HG02852 (cell line): ENCODE data around the gene SPOPL.
"Not testable (repeated sequence)": the region's sequence is repeated elsewhere in the genome, so short reads cannot be mapped to it uniquely, and the experiment has no call there.

Experiments used
- ATAC-seq: cut with Tn5 transposase; IDR thresholded peaks from one replicate; pipeline ENCODE4 v1.9.1; 2021; ENCODE audit warnings: mild to moderate bottlenecking, moderate library complexity; ENCODE audit not compliant: unreplicated experiment

Gene SPOPL

DNA sequence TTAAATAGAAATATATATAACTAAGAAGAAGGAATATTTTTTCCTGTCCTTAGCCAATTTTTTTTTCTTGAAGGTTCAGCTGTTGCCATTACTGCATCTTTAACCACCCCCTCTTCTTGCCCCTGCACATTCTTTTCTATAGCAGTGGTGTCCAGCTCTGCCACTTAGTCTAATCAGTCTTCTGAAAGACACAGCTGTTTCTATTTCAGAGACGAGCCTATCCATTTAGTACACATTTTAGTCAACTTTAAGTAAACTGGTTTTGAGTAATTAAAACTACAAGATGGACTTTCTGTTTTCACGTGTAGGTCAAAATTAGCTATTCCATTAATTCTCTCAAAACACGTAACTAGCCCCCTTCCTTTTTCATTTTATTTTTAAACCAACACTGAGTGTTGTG is 21.0 kb downstream of the SPOPL start:
- peak; percentile 80 for ATAC-seq

GRCh38 chr2:138523018-138523672 is 21.6 kb downstream of the SPOPL start:
- peak; percentile 66 for ATAC-seq

DNA sequence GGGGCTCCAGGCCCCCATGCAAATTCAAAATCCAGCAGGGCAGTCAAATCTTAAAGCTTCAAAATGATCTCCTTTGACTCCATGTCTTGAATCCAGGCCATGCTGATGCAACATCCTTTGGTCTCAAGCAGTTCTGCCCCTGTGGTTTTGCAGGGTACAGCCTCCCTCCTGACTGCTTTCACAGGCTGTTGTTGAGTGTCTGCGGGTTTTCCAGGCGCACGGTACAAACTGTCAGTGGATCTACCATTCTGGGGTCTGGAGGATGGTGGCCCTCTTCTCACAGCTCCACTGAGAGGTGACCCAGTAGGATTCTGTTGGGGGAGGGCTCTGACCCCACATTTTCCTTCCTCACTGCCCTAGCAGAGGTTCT is 22.1 kb downstream of the SPOPL start:
- not testable (repeated sequence) for ATAC-seq

GRCh38 chr2:138524353-138524752 is 22.8 kb downstream of the SPOPL start:
- not testable (repeated sequence) for ATAC-seq

DNA sequence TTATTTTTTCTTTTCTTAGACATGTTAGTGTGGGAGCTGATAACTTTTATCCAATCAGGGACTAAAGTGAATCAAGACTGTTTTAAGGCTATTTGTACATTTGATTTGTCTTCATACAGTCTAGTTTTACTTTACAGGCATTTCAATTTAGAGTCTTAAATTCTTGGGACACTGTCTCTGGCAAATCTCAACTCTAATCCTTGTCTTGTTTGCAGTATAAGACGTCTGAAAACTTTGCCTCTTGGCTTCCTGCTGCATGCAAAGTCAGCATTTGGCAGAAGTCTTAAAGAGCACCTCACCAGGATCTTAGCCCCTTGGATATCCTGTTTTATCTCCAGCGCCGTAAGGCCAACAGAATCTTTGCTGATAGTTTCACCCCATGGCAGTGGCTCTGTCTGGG is 30.3 kb downstream of the SPOPL start:
- ATAC-seq = no peak

DNA sequence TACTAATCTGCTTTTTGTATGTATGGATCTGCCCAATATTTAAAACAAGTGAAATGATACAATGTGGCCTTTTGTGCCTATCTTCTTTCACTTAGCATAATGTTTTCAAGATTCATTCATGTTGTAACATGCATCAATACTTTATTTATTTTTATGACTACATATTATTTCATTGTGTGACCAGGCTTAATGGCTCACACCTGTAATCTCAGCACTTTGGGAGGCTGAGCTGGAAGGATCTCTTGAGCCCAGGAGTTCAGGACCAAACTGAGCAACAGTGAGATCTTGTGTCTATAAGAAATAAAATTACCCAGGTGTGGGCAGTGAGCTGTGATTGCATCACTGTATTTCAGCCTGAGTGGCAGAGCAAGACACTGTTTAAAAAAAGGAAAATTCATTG is 33.2 kb downstream of the SPOPL start:
- ATAC-seq = no peak

GRCh38 chr2:138536302-138536701 is 34.7 kb downstream of the SPOPL start:
- ATAC-seq = peak; percentile 93

GRCh38 chr2:138536740-138537139 is 35.2 kb downstream of the SPOPL start:
- ATAC-seq = no peak

DNA sequence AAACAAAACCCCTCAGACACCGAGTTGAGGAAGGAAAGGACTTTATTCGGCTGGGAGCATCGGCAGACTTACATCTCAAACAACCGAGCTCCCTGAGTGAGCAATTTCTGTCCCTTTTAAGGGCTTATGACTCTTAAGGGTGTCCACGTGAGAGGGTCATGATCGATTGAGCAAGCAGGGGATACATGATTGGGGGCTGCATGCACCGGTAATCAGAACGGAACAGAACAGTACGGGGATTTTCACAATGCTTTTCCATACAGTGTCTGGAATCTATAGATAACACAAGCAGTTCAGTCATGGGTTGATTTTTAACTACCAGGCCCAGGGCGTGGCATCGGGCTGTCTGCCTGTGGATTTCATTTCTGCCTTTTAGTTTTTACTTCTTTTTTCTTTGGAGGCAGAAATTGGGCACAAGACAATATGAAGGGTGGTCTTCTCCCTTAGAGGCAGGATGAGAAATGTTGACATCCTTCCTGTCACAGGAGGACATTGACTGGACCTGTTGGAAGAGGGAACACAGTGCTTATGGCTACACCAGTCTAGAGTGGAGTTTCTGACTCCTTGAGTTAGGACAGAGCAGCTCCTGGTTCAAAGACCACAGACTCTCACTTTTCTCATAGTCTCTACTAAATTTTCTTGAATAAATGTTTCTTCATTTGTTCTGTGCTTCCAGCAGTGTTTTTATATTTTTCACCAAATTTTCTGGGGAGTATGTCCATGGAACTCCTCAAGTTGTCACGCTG is 35.8 kb downstream of the SPOPL start:
- ATAC-seq = no peak

GRCh38 chr2:138544206-138544605 is 42.6 kb downstream of the SPOPL start:
- ATAC-seq = not testable (repeated sequence)

DNA sequence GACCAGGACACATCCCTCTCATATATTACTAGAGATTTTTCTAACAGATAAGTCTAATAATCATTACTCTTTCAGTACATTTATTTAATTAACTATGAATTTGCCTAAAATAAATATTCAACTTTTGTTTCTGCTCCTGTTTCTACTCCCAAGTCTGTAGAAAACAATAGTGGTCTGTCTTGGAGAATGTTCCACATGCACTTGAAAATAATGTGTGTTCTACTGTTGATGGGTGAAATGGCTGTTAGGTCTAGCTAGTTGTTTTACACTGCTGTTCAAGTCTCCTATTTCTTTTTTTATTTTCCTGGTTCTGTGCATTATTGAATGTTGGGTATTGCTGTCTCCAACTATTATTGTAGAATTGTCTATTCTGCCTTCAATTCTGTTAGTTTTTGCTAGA is 47.2 kb downstream of the SPOPL start:
- no peak for ATAC-seq

- ATAC-seq = no peak
Measured at GRCh38 chr2:138550172-138550571, 48.6 kb downstream of the SPOPL start.

- ATAC-seq = no peak
Measured at GRCh38 chr2:138550670-138551287, 49.2 kb downstream of the SPOPL start.

DNA sequence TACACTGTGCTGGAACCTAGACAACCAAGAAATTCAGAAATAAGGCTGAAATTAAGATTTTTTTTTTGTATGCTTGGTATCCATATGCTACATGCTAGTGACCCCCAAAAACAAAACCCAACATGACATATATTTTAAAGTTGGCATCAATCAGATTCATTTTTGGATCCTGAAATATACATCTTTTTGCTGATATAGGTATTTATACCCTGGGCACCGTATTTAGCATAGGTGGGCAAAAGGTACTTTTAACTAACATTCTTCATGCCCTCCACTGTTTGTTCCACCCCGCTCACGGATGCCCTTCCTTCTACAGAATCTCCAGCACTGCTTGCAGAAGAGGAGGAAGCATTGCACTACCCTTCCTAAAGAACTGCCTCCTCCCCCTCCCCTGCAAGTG is 52.6 kb downstream of the SPOPL start:
- ATAC-seq = no peak

GRCh38 chr2:138559641-138560040 is 58.1 kb downstream of the SPOPL start:
- ATAC-seq = no peak

DNA sequence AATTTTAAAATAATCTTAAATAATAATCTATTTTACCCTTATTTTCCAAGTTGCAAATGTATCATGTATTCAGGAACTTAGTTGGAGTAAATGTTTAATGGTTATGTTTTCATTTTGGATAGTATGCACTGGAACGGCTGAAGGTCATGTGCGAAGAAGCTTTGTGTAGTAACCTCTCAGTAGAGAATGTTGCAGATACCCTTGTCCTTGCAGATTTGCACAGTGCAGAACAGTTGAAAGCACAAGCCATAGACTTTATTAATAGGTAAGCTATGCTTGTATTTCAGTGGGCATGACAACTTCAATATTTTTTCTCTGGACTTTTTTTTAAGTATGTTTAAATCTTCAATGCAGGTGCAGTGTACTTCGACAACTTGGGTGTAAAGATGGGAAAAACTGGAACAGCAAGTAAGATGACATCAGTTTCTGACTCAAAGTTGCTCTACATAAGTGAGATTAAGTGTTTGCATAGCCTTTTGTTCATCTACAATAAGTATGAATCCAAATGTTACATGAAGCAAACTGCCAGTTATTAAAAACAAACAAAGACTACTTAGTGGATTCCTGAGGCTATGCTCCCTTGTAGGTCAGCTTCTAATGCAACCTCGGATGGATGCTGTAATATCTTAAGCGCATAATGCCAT is 63.1 kb downstream of the SPOPL start:
- ATAC-seq = no peak

GRCh38 chr2:138565230-138565598 is 63.6 kb downstream of the SPOPL start:
- no peak for ATAC-seq

- ATAC-seq = no peak
Measured at GRCh38 chr2:138572318-138572717, 70.7 kb downstream of the SPOPL start.

- no peak for ATAC-seq
Measured at GRCh38 chr2:138577066-138577465, 75.5 kb downstream of the SPOPL start.

DNA sequence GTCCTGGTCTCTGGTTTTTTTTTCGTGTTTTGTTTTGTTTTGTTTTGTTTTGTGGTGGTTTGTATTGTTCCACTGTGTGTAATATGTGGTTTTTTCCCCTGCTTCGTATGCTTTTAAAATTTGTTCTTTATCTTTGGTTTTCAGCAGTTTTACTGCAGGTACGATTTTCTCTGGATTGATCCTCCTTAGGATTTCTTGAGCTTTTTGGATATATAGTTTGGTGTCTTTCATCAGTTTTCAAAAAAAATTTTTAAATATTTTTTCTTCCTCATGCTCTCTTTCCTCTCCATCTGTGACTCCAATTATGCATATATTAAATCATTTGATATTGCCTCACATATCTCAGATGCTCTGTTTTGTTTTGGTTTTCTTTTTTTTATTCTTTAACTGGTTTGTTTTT is 78.0 kb downstream of the SPOPL start:
- no peak for ATAC-seq

DNA sequence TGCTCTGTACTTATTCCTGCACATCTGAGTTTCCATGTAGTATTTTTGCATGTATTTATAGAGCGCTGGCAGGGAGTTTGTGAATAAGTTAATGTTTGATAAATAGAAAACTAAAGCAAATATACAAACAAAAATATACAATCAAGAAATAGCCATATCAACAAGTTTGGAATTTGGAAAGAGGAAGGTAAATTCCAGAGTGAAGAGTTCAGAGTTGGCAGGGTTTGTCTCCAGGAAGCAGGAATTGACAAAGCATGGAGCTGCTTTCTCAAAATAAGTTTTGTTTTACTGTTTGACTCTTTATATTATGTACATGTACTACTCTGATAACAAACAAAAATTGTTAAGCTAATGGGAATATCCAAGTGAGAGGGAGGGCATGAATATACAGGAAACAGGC is 80.3 kb downstream of the SPOPL start:
- ATAC-seq = no peak

DNA sequence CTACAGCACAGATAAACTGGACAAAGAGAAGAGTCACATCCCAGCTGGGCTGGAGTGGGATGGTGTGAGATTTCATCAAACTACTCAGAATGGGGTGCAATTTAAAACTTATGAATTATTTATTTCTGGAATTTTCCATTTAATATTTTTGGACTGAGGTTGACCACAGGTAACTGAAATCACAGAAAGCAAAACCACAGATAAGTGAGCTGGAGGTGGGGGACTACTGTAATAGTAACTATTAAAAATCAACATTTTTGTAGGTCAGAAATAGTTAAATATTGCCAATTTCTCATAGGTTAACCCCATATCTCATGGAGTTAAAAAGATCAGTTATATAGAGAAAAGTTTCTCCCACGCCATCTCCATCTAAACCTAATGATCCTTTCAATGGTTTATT is 88.1 kb downstream of the SPOPL start:
- ATAC-seq = no peak
